ENCODE data around the gene PIGP.

GRCh38 chr21:37047079-37047478 lies 25.8 kb downstream of the PIGP start:
- TF ChIP-seq, protein P1, sequence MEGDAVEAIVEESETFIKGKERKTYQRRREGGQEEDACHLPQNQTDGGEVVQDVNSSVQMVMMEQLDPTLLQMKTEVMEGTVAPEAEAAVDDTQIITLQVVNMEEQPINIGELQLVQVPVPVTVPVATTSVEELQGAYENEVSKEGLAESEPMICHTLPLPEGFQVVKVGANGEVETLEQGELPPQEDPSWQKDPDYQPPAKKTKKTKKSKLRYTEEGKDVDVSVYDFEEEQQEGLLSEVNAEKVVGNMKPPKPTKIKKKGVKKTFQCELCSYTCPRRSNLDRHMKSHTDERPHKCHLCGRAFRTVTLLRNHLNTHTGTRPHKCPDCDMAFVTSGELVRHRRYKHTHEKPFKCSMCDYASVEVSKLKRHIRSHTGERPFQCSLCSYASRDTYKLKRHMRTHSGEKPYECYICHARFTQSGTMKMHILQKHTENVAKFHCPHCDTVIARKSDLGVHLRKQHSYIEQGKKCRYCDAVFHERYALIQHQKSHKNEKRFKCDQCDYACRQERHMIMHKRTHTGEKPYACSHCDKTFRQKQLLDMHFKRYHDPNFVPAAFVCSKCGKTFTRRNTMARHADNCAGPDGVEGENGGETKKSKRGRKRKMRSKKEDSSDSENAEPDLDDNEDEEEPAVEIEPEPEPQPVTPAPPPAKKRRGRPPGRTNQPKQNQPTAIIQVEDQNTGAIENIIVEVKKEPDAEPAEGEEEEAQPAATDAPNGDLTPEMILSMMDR (CRISPR knock-in tag; IDR thresholded peaks at IDR 0.05): no peak
- no peak for TF ChIP-seq MAF1 (CRISPR knock-in tag; IDR thresholded peaks at IDR 0.05; ENCODE audit: borderline replicate concordance)
- no peak for TF ChIP-seq POLR2A (IDR thresholded peaks at IDR 0.05; ENCODE audit: insufficient read depth in 1 of 2, low read depth in 2 of 2, low read length in 2 of 2)
- TF ChIP-seq MYC (CRISPR knock-in tag; IDR thresholded peaks at IDR 0.05; ENCODE audit: borderline replicate concordance): no peak
- TF ChIP-seq ZNF879 (CRISPR knock-in tag; IDR thresholded peaks at IDR 0.05): no peak
- no peak for TF ChIP-seq ZNF781 (CRISPR knock-in tag; IDR thresholded peaks at IDR 0.05; ENCODE audit: borderline replicate concordance, not compliant biosample characterization)
- no peak for TF ChIP-seq ZNF704 (CRISPR knock-in tag; IDR thresholded peaks at IDR 0.05; ENCODE audit: borderline replicate concordance)
- TF ChIP-seq HNRNPK (IDR thresholded peaks at IDR 0.05; ENCODE audit: low read depth, low read length, poor library complexity, severe bottlenecking): no peak
- TF ChIP-seq ZNF816 (CRISPR knock-in tag; IDR thresholded peaks at IDR 0.05; ENCODE audit: borderline replicate concordance): no peak
- TF ChIP-seq RARA (CRISPR knock-in tag; IDR thresholded peaks at IDR 0.05): no peak
- no peak for TF ChIP-seq SMC3 (IDR thresholded peaks at IDR 0.05; ENCODE audit: low read length)
- TF ChIP-seq CREB1 (IDR thresholded peaks at IDR 0.05): no peak
- no peak for TF ChIP-seq CREB1 (CRISPR knock-in tag; IDR thresholded peaks at IDR 0.05)
- TF ChIP-seq POLR2AphosphoS2 (IDR thresholded peaks at IDR 0.05; ENCODE audit: low read depth, low read length): no peak
- TF ChIP-seq, protein P2, sequence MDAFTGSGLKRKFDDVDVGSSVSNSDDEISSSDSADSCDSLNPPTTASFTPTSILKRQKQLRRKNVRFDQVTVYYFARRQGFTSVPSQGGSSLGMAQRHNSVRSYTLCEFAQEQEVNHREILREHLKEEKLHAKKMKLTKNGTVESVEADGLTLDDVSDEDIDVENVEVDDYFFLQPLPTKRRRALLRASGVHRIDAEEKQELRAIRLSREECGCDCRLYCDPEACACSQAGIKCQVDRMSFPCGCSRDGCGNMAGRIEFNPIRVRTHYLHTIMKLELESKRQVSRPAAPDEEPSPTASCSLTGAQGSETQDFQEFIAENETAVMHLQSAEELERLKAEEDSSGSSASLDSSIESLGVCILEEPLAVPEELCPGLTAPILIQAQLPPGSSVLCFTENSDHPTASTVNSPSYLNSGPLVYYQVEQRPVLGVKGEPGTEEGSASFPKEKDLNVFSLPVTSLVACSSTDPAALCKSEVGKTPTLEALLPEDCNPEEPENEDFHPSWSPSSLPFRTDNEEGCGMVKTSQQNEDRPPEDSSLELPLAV (CRISPR knock-in tag; conservative IDR thresholded peaks at IDR 0.05; ENCODE audit: low read depth): no peak
